ENCODE data around the gene ELOF1. TPM values are rescaled to one million over a fixed set of nuclear protein-coding genes. Genes with fewer than 3 reads are reported as not detected.

Gene ELOF1
- polyA plus RNA-seq, 1 donor from 2014 or later = 38.0 TPM

DNA sequence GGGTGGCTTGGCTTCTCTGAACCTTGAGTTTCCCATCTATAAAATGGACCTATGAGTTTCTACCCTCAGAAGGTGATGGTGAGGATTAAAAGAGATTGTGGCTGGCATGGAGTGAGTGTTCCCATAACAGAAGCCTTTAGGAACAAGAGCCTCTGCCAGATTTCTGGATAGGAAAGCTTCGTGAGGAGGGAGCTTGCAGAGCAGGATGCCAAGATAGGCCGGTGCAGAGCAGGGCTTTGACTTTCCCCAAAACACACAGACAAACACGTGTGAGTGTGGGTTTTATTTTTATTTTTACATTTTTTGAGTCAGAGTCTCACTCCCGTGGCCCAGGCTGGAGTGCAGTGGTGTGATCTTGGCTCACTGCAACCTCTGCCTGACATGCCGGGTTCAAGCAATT, 24.1 kb downstream of the ELOF1 start:
- H3K27ac ChIP-seq (ENCODE audit: low read length) = no peak overlapping the region
- no peaks in the 10 kb centered on the region for H3F3A ChIP-seq (ENCODE audit: insufficient read depth, low read length, poor library complexity, severe bottlenecking)
- no peaks in the 10 kb centered on the region for H3K27me3 ChIP-seq (ENCODE audit: insufficient read depth, low read depth, low read length)
- H3K9ac ChIP-seq (ENCODE audit: low read length) = no peak overlapping the region
- H4K20me1 ChIP-seq (ENCODE audit: insufficient read depth) = no peaks in the 10 kb centered on the region
- H3K79me2 ChIP-seq (replicated peaks; ENCODE audit: insufficient read depth, low read length) = no peaks in the 10 kb centered on the region
- H3K9me2 ChIP-seq (ENCODE audit: insufficient read depth, low read length) = no peaks in the 10 kb centered on the region
- no peak overlapping the region for H2AFZ ChIP-seq (ENCODE audit: low read depth, low read length)
- H3K4me2 ChIP-seq (ENCODE audit: low read length) = no peak overlapping the region
- no peaks in the 10 kb centered on the region for H3K36me3 ChIP-seq (ENCODE audit: insufficient read depth, low read length)
- H3K9me3 ChIP-seq (ENCODE audit: low read length) = no peaks in the 10 kb centered on the region
- no peak overlapping the region for H3K4me3 ChIP-seq (ENCODE audit: low read length)
- TF ChIP-seq, protein P1, sequence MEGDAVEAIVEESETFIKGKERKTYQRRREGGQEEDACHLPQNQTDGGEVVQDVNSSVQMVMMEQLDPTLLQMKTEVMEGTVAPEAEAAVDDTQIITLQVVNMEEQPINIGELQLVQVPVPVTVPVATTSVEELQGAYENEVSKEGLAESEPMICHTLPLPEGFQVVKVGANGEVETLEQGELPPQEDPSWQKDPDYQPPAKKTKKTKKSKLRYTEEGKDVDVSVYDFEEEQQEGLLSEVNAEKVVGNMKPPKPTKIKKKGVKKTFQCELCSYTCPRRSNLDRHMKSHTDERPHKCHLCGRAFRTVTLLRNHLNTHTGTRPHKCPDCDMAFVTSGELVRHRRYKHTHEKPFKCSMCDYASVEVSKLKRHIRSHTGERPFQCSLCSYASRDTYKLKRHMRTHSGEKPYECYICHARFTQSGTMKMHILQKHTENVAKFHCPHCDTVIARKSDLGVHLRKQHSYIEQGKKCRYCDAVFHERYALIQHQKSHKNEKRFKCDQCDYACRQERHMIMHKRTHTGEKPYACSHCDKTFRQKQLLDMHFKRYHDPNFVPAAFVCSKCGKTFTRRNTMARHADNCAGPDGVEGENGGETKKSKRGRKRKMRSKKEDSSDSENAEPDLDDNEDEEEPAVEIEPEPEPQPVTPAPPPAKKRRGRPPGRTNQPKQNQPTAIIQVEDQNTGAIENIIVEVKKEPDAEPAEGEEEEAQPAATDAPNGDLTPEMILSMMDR (IDR thresholded peaks at IDR 0.05; ENCODE audit: poor library complexity, severe bottlenecking) = no peak
- TF ChIP-seq MXI1 (conservative IDR thresholded peaks at IDR 0.05; ENCODE audit: poor library complexity, severe bottlenecking) = no peak
- no peak for TF ChIP-seq POLR2AphosphoS5 (IDR thresholded peaks at IDR 0.05)
- TF ChIP-seq, protein P2, sequence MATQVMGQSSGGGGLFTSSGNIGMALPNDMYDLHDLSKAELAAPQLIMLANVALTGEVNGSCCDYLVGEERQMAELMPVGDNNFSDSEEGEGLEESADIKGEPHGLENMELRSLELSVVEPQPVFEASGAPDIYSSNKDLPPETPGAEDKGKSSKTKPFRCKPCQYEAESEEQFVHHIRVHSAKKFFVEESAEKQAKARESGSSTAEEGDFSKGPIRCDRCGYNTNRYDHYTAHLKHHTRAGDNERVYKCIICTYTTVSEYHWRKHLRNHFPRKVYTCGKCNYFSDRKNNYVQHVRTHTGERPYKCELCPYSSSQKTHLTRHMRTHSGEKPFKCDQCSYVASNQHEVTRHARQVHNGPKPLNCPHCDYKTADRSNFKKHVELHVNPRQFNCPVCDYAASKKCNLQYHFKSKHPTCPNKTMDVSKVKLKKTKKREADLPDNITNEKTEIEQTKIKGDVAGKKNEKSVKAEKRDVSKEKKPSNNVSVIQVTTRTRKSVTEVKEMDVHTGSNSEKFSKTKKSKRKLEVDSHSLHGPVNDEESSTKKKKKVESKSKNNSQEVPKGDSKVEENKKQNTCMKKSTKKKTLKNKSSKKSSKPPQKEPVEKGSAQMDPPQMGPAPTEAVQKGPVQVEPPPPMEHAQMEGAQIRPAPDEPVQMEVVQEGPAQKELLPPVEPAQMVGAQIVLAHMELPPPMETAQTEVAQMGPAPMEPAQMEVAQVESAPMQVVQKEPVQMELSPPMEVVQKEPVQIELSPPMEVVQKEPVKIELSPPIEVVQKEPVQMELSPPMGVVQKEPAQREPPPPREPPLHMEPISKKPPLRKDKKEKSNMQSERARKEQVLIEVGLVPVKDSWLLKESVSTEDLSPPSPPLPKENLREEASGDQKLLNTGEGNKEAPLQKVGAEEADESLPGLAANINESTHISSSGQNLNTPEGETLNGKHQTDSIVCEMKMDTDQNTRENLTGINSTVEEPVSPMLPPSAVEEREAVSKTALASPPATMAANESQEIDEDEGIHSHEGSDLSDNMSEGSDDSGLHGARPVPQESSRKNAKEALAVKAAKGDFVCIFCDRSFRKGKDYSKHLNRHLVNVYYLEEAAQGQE (IDR thresholded peaks at IDR 0.05; ENCODE audit: borderline replicate concordance) = no peak
- TF ChIP-seq EP300 (conservative IDR thresholded peaks at IDR 0.05; ENCODE audit: poor library complexity, severe bottlenecking) = no peak
- no peak for TF ChIP-seq SMC3 (conservative IDR thresholded peaks at IDR 0.05; ENCODE audit: poor library complexity)
- TF ChIP-seq EZH2 (IDR thresholded peaks at IDR 0.05; ENCODE audit: borderline replicate concordance, insufficient read depth, low read length, poor library complexity, severe bottlenecking) = no peak
- TF ChIP-seq RAD21 (conservative IDR thresholded peaks at IDR 0.05) = no peak
- no peak for TF ChIP-seq TAF1 (IDR thresholded peaks at IDR 0.05; ENCODE audit: low read depth)

DNA sequence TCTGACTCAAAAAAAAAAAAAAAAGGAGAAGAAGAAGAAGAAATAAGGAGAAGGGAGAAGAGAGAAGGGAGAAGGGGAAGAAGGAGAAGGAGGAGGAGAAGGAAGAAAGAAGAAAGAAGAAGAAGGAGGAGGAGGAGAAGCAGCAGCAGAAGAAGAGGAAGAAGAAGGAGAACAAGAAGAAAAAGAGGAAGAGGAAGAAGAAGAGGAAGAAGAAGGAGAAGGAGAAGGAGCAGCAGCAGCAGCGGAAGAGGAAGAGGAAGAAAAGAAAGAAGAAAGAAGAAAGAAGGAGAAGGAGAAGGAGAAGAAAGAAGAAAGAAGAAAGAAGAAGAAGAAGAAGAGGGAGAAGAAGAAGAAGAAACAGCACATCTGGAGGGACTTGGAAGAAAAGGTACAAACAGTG, 24.5 kb downstream of the ELOF1 start:
- no peak for TF ChIP-seq EP300 (conservative IDR thresholded peaks at IDR 0.05; ENCODE audit: poor library complexity, severe bottlenecking)
- TF ChIP-seq RAD21 (conservative IDR thresholded peaks at IDR 0.05) = no peak
- no peak for TF ChIP-seq EZH2 (IDR thresholded peaks at IDR 0.05; ENCODE audit: borderline replicate concordance, insufficient read depth, low read length, poor library complexity, severe bottlenecking)
- TF ChIP-seq, protein P2 (IDR thresholded peaks at IDR 0.05; ENCODE audit: borderline replicate concordance) = no peak
- Histone ChIP-seq H3K9ac (ENCODE audit: low read length) (no peak overlapping the region), H4K20me1 (ENCODE audit: insufficient read depth) (no peaks in the 10 kb centered on the region), H3K36me3 (ENCODE audit: insufficient read depth, low read length) (no peaks in the 10 kb centered on the region), H3K9me3 (ENCODE audit: low read length) (no peaks in the 10 kb centered on the region), H3K4me3 (ENCODE audit: low read length) (no peak overlapping the region), H3K79me2 (replicated peaks; ENCODE audit: insufficient read depth, low read length) (no peaks in the 10 kb centered on the region), H3F3A (ENCODE audit: insufficient read depth, low read length, poor library complexity, severe bottlenecking) (no peaks in the 10 kb centered on the region), H3K4me2 (ENCODE audit: low read length) (no peak overlapping the region), H3K9me2 (ENCODE audit: insufficient read depth, low read length) (no peaks in the 10 kb centered on the region), H3K27ac (ENCODE audit: low read length) (no peak overlapping the region), H3K27me3 (ENCODE audit: insufficient read depth, low read depth, low read length) (no peaks in the 10 kb centered on the region), H2AFZ (ENCODE audit: low read depth, low read length) (no peak overlapping the region)

Measured in neural cell (in vitro differentiated cells).